K562 (cell line): ENCODE results near the gene FRYL. TPM values are rescaled to one million over a fixed set of nuclear protein-coding genes. Genes with fewer than 3 reads are reported as not detected.

Source experiments
- CBFA2T2 ChIP-seq: fragments of 450-650 bp; conservative IDR thresholded peaks from 2 replicates; pipeline ENCODE4 v1.6.1; 2017; ENCODE audit warnings: mild to moderate bottlenecking
- CCNT2 ChIP-seq: IDR thresholded peaks from 2 replicates; pipeline ENCODE4 v1.6.1; 2011; ENCODE audit warnings: borderline replicate concordance, low read depth, mild to moderate bottlenecking, moderate library complexity, mixed read lengths, low read length; ENCODE audit not compliant: insufficient read length; ENCODE audit errors: extremely low read depth
- CXXC5 ChIP-seq: fragments of 250-450 bp; sonication (Bioruptor Pico); IDR thresholded peaks from 2 replicates; pipeline ENCODE4 v1.8.0; 2022; ENCODE audit warnings: inconsistent platforms, mild to moderate bottlenecking, moderate library complexity
- DNMT1 ChIP-seq: fragments of 450-650 bp; IDR thresholded peaks from 2 replicates; pipeline ENCODE4 v1.6.1; 2016; ENCODE audit warnings: antibody characterized with exemption, mild to moderate bottlenecking
- EGR1 ChIP-seq: fragments of 450-650 bp; conservative IDR thresholded peaks from 2 replicates; pipeline ENCODE4 v1.6.1; 2017; ENCODE audit warnings: mild to moderate bottlenecking
- ESRRA ChIP-seq: fragments of 450-650 bp; IDR thresholded peaks from 2 replicates; pipeline ENCODE4 v1.6.1; 2014; ENCODE audit warnings: low read depth, mild to moderate bottlenecking, moderate library complexity, borderline replicate concordance
- FOXP1 ChIP-seq: sonication (generic); formaldehyde crosslinking; IDR thresholded peaks from 2 replicates; pipeline ENCODE4 v1.8.0; 2022; ENCODE audit warnings: mild to moderate bottlenecking, missing genetic modification reagents
- KAT7 ChIP-seq: sonication (generic); formaldehyde crosslinking; IDR thresholded peaks from 2 replicates; pipeline ENCODE4 v1.8.0; 2022; ENCODE audit warnings: missing genetic modification reagents, mild to moderate bottlenecking, borderline replicate concordance
- SMAD4 ChIP-seq: fragments of 250-450 bp; sonication (Bioruptor Pico); conservative IDR thresholded peaks from 2 replicates; pipeline ENCODE4 v1.8.0; 2021; ENCODE audit warnings: inconsistent platforms, mild to moderate bottlenecking, moderate library complexity
- SP2 ChIP-seq: IDR thresholded peaks from 2 replicates; pipeline ENCODE4 v1.6.1; 2011; ENCODE audit warnings: mild to moderate bottlenecking, low read depth, low read length, moderate library complexity; ENCODE audit not compliant: poor library complexity, severe bottlenecking; ENCODE audit errors: extremely low read depth
- STAT5B ChIP-seq: fragments of 250-450 bp; sonication (Bioruptor Pico); IDR thresholded peaks from 2 replicates; pipeline ENCODE4 v1.8.0; 2021; ENCODE audit warnings: mild to moderate bottlenecking, inconsistent platforms
- TAL1 ChIP-seq: fragments of 450-650 bp; IDR thresholded peaks from 2 replicates; pipeline ENCODE4 v1.6.1; 2016; ENCODE audit warnings: mild to moderate bottlenecking
- XRCC5 ChIP-seq: fragments of 200-400 bp; formaldehyde crosslinking; IDR thresholded peaks from 2 replicates; pipeline ENCODE4 v1.6.1; 2017; ENCODE audit warnings: low read depth, mild to moderate bottlenecking, low read length
- ZNF583 ChIP-seq: fragments of 250-450 bp; sonication (Bioruptor Pico); IDR thresholded peaks from 2 replicates; pipeline ENCODE4 v1.4.0; 2020
- polyA plus RNA-seq, 8 experiments: library from polyadenylated mRNA; depleted of rRNA in 4 of 8; stranded (reverse) in 5 of 8; unstranded in 3 of 8; fragments of >200 nt; fragmentation: Nextera tagmentation in 2 of 8; fragmentation: Illumina TruSeq in 1 of 8; extraction: Ambion mirVana in 2 of 8; extraction: Trizol in 1 of 8; gene quantifications; 2 replicates each; pipeline versions ENCODE4 v1.2.1 to v1.2.3, GENCODE V29; 2011 to 2014; ENCODE audit warnings: inconsistent platforms in 1 of 8, missing spikeins in 1 of 8
- total RNA-seq, 7 experiments: library from RNA; depleted of rRNA in 6 of 7; stranded (reverse); fragments of >200 nt in 6 of 7; fragmentation: Illumina TruSeq in 2 of 7; extraction: Trizol in 2 of 7; gene quantifications; 2 replicates each; pipeline versions ENCODE4 v1.2.1 to v1.2.3, GENCODE V29; 2011 to 2021; ENCODE audit warnings: low replicate concordance in 1 of 7
- TF ChIP-seq, protein P1 (sequence below): fragments of 450-650 bp; formaldehyde crosslinking; IDR thresholded peaks from 2 replicates; pipeline ENCODE4 v1.4.0; 2020; ENCODE audit warnings: mild to moderate bottlenecking, moderate library complexity
- TF ChIP-seq, protein P2 (sequence below): fragments of 450-650 bp; conservative IDR thresholded peaks from 2 replicates; pipeline ENCODE4 v1.6.1; 2016; ENCODE audit warnings: missing genetic modification characterization, low read depth, mild to moderate bottlenecking, missing compliant biosample characterization, moderate library complexity
- TF ChIP-seq, protein P3 (sequence below): fragments of 250-450 bp; sonication (Bioruptor Pico); IDR thresholded peaks from 2 replicates; pipeline ENCODE4 v1.4.0; 2020
- TF ChIP-seq, protein P4 (sequence below): fragments of 200-800 bp; sonication (Bioruptor generic); IDR thresholded peaks from 2 replicates; pipeline ENCODE4 v1.6.1; 2017; ENCODE audit warnings: missing genetic modification characterization, missing compliant biosample characterization

FRYL gene
- total and polyA plus RNA-seq, 9 of the 15 experiments (the other 6 are each of a cell fraction or from before 2014, with no cell fraction given) = 7.2 to 34.9 (median 15.9) TPM

- TF ChIP-seq KAT7 (CRISPR knock-in tag) (no peak), FOXP1 (CRISPR knock-in tag) (no peak; the same call in 1 of the 2 replicates), CXXC5 (peak; percentile 86), XRCC5 (no peak), CBFA2T2 (peak; percentile 30; the same call in 1 of the 2 replicates), EGR1 (0 out of 2 replicates have a peak, but pooled peaks have one; percentile 12), ZNF583 (CRISPR knock-in tag) (0 out of 2 replicates have a peak, but pooled peaks have one; percentile 50), ESRRA (no peak), STAT5B (CRISPR knock-in tag) (no peak), SP2 (no peak), CCNT2 (peak; percentile 56), TAL1 (peak; percentile 19; the same call in 1 of the 2 replicates), DNMT1 (no peak), SMAD4 (CRISPR knock-in tag) (peak; percentile 58; the same call in 1 of the 2 replicates)
- TF ChIP-seq, protein P1, sequence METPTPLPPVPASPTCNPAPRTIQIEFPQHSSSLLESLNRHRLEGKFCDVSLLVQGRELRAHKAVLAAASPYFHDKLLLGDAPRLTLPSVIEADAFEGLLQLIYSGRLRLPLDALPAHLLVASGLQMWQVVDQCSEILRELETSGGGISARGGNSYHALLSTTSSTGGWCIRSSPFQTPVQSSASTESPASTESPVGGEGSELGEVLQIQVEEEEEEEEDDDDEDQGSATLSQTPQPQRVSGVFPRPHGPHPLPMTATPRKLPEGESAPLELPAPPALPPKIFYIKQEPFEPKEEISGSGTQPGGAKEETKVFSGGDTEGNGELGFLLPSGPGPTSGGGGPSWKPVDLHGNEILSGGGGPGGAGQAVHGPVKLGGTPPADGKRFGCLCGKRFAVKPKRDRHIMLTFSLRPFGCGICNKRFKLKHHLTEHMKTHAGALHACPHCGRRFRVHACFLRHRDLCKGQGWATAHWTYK (CRISPR knock-in tag) = 0 out of 2 replicates have a peak, but pooled peaks have one; percentile 43
- TF ChIP-seq, protein P2, sequence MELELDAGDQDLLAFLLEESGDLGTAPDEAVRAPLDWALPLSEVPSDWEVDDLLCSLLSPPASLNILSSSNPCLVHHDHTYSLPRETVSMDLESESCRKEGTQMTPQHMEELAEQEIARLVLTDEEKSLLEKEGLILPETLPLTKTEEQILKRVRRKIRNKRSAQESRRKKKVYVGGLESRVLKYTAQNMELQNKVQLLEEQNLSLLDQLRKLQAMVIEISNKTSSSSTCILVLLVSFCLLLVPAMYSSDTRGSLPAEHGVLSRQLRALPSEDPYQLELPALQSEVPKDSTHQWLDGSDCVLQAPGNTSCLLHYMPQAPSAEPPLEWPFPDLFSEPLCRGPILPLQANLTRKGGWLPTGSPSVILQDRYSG (tag) = no peak
- TF ChIP-seq, protein P3, sequence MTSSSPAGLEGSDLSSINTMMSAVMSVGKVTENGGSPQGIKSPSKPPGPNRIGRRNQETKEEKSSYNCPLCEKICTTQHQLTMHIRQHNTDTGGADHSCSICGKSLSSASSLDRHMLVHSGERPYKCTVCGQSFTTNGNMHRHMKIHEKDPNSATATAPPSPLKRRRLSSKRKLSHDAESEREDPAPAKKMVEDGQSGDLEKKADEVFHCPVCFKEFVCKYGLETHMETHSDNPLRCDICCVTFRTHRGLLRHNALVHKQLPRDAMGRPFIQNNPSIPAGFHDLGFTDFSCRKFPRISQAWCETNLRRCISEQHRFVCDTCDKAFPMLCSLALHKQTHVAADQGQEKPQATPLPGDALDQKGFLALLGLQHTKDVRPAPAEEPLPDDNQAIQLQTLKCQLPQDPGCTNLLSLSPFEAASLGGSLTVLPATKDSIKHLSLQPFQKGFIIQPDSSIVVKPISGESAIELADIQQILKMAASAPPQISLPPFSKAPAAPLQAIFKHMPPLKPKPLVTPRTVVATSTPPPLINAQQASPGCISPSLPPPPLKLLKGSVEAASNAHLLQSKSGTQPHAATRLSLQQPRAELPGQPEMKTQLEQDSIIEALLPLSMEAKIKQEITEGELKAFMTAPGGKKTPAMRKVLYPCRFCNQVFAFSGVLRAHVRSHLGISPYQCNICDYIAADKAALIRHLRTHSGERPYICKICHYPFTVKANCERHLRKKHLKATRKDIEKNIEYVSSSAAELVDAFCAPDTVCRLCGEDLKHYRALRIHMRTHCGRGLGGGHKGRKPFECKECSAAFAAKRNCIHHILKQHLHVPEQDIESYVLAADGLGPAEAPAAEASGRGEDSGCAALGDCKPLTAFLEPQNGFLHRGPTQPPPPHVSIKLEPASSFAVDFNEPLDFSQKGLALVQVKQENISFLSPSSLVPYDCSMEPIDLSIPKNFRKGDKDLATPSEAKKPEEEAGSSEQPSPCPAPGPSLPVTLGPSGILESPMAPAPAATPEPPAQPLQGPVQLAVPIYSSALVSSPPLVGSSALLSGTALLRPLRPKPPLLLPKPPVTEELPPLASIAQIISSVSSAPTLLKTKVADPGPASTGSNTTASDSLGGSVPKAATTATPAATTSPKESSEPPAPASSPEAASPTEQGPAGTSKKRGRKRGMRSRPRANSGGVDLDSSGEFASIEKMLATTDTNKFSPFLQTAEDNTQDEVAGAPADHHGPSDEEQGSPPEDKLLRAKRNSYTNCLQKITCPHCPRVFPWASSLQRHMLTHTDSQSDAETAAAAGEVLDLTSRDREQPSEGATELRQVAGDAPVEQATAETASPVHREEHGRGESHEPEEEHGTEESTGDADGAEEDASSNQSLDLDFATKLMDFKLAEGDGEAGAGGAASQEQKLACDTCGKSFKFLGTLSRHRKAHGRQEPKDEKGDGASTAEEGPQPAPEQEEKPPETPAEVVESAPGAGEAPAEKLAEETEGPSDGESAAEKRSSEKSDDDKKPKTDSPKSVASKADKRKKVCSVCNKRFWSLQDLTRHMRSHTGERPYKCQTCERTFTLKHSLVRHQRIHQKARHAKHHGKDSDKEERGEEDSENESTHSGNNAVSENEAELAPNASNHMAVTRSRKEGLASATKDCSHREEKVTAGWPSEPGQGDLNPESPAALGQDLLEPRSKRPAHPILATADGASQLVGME (CRISPR knock-in tag) = 0 out of 2 replicates have a peak, but pooled peaks have one; percentile 30
- TF ChIP-seq, protein P4, sequence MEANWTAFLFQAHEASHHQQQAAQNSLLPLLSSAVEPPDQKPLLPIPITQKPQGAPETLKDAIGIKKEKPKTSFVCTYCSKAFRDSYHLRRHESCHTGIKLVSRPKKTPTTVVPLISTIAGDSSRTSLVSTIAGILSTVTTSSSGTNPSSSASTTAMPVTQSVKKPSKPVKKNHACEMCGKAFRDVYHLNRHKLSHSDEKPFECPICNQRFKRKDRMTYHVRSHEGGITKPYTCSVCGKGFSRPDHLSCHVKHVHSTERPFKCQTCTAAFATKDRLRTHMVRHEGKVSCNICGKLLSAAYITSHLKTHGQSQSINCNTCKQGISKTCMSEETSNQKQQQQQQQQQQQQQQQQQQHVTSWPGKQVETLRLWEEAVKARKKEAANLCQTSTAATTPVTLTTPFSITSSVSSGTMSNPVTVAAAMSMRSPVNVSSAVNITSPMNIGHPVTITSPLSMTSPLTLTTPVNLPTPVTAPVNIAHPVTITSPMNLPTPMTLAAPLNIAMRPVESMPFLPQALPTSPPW (CRISPR knock-in tag) = peak; percentile 77
Measured at GRCh38 chr4:48483006-48483776, 296.9 kb downstream of the FRYL start, which contains the start of gene SLC10A4 (continued).
